HG02759 (cell line): ENCODE data around the gene SERPINI1.

Experiments used
- ATAC-seq: cut with Tn5 transposase; IDR thresholded peaks from one replicate; pipeline ENCODE4 v1.9.1; 2021; ENCODE audit warnings: mild to moderate bottlenecking, moderate library complexity; ENCODE audit not compliant: unreplicated experiment

The SERPINI1 gene

GRCh38 chr3:167735233-167736138, at the start of gene SERPINI1:
Gene SERPINI1 (plus strand): TSS chr3:167735721. CDS start chr3:167789129, 53,408 bp downstream.
- ATAC-seq = peak; percentile 60

- ATAC-seq = peak; percentile 100
These were observed 44.2 kb upstream of the SERPINI1 start for GRCh38 chr3:167691366-167691765.

- no peak for ATAC-seq
These were observed 41.4 kb upstream of the SERPINI1 start for GRCh38 chr3:167694121-167694520.

DNA sequence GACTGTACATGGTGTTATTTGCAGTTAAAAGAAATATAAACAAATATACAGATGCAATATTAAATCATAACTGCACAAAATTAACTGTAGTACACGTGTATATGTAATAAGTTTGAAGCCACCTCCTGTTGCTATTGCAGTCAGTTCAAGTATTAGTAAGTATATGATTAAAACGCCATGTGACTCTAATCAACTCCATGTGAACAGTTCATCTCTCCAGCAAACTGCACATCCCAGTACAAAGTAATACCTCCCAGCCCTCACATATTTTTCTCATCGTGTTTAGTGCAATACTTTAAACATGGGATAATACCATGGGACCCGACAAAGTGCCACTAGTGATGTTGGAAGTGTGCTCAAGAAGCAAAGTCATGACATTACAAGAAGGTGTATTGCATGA, 35.5 kb upstream of the SERPINI1 start:
- ATAC-seq = no peak

DNA sequence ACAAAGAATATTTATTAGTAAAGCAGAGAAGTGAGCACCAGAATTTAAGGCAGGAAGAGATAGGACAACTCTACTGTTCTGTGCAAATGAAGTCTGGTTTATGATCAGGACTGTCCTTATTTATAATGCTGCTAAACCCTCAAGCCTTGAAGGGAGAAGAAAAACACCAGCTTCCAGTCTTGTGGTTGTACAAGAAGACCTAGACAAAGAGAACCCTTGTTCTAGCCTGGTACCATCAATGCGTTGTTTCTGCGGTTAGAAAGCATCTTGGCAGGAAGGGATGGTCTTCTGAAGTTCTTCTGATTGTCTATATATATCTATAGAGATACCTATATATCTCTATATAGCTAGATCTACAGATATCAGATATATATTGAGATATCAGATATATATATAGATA, 34.6 kb upstream of the SERPINI1 start:
- no peak for ATAC-seq

DNA sequence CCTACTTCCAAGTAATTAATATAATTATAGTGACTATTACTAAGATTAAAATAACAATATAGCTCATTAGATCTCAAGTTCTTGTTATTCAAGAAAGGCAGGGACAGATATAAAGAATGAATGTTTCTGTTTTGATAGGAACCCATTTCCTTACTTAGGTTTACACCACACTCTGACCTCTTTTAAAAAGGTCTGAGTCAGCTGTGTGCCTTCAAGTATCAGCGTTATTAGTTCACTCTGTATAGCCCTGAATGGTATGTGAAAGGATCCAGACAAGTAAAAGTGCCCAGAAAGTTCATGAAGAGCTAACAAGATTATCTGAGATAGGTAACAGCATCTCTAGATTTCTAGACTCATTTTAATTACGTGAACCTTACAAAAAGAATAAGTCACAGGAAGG, 29.7 kb upstream of the SERPINI1 start:
- no peak for ATAC-seq

GRCh38 chr3:167709690-167710089, 25.8 kb upstream of the SERPINI1 start:
- no peak for ATAC-seq

DNA sequence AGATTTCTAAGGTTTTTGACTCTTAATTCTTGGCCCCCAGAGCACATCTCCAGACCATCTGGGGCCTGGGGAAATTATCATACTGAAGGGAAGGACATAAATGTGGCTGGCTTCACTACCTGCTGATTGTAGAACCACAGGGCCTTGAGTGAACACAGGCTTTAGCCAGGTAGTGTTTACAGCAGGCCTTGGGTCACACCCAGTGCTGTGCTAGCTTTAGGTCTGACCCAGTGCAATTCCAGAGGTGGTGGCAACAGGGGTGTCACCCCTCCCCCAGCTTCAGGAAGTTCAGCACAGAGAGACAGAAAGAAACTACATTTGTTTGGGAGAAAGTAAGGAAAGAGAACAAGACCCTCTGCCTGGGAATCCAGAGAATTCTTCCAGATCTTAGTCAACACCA, 25.0 kb upstream of the SERPINI1 start:
- no peak for ATAC-seq

- ATAC-seq = no peak
These were observed 24.1 kb upstream of the SERPINI1 start for GRCh38 chr3:167711439-167711838.

- no peak for ATAC-seq
These were observed 23.1 kb upstream of the SERPINI1 start for GRCh38 chr3:167712445-167712844.

- ATAC-seq = no peak
These were observed 20.6 kb upstream of the SERPINI1 start for GRCh38 chr3:167714871-167715270.

DNA sequence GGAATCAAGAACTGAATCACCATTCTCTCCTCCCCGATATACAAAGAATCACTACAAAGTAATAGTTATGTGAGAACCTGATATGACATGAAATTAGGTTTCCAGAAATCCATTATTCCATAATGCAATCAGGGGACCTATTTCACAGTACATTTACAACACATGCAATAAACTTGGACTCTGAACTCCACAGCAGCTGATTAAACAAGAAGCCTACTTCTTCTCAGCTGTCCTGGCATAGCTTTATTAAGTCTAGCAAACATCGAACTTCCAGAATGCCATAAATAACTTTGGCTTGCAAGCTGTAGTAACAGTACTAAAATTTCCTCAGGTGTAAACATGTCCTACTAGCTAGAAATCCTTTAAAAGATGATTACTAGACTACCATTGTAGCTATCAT, 18.6 kb upstream of the SERPINI1 start:
- no peak for ATAC-seq

DNA sequence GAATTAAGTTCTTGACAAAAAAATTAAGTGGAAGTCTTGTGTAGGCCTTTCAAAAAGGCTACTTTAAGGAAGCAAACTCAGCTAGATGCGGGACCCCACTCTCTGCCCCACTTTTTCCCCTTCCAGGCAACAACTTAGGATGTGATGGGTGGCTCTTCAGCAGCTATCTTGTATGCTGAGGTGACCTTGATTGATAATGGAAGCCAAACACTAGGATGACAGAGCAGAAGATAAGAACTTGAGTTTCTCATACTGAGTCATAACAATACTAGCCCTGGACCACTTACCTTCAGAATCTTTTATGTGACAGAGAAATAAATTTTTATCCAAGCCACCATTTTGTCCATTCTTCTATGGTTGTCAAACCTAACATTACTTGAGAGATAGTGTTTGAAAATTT, 16.9 kb upstream of the SERPINI1 start:
- no peak for ATAC-seq

DNA sequence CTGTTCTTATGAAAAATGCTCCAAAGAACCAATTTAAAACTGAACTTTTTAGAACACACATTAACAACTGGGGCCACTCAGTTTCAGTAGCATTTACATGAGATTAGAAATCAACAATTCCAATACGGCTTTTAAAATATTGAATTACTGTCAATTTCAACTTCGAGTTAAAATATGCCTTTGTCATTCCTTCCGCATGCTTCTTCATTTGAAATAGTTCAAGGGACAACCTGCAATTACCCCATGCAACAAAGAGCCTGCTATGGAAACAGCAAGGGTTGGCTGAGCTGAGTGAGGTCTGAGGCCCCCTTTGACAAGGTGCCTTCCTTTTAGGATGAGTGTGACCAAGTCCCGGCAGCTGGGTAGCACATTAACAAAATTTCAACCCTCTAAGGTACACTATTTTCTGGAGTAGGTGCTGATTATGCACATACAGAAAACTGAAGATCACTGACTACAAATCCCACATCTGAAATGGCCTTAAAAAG, 12.5 kb upstream of the SERPINI1 start:
- ATAC-seq = no peak

- ATAC-seq = no peak
These were observed 11.6 kb upstream of the SERPINI1 start for GRCh38 chr3:167723872-167724271.

DNA sequence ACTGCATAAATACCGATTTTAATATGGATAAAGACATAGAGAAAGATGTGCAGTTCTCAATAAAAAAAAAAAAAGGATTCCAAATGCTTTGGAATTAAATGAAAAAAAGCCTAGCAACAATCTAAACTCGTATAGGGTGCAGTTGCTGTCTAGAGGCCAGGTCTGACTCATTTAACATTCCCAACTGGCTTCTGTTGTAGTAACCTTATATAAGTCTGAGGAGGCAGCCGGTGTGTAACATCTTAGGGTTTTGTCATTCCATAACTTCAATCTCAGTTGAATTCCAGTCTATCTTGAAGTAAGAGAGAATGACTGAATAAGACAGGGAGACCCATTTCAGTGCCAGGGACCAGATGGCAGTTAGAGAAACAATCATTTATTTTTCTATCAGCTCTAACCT, 7.3 kb upstream of the SERPINI1 start:
- no peak for ATAC-seq

DNA sequence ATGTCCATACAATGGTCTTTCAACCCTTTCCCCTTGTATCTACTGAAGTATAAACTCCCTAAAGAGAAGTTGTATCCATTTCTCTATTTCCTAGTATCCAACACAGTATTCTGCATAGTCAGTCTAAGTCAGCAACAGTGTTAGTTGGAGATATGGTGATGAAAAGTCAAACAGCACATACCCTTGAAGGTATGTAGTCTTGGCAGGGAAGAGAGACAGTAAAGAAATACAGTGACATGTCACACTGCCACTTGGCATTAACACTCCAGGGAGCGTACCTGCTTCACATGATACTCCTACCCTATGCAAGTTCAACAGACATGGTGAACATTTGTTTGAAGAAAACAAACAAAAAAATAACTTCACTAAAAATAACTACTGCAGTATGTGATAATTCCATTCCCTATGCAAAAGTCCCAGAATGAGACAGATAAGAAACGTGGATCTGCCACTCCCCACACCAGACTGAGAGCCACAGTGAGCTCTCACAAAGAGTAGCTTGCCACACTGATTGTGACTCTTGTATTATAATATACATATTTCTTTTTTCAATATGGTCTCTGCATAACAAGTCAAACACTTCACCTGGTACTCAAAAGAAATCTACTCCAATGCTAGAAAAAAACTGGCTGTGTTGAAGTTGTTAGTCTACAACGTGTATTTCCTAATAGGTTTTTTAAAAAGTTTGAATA, 6.7 kb upstream of the SERPINI1 start:
- no peak for ATAC-seq

DNA sequence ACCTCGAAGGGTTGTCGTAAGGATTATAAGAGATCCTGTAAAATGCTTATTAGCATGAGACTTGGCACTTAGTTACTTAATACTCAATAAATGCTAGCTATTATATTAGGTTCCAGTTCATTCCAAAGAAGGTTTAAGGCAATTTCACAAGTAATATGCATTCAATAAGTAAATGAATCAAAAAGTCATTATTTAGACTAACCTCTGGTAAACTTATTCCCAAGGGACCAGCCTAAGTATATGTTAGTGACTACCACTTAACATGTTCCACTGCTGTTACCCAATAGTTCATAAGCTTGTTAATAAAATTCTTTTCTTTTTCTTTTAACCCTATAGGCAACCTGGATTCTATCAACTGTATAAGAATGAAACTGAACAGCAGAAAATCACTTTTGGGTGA, 5.9 kb upstream of the SERPINI1 start:
- ATAC-seq = no peak

DNA sequence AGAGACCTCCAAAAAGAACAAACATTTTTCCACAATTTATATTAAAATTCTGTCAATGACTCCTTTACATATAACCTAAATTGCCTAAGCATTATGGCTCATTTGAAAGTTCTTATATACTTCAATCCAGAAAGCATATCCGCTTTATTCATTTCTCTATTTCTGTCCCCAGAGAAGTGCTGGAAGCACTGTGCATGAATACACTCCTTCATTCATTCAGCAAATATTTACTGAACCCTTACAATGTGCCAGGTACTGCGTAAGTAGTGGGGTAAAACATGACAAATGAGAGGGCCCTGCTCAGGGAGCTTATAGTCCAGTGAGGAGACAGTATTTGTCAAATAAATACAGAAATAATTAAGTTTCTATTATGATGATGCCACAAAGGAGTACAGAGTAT, 4.1 kb upstream of the SERPINI1 start:
- no peak for ATAC-seq

DNA sequence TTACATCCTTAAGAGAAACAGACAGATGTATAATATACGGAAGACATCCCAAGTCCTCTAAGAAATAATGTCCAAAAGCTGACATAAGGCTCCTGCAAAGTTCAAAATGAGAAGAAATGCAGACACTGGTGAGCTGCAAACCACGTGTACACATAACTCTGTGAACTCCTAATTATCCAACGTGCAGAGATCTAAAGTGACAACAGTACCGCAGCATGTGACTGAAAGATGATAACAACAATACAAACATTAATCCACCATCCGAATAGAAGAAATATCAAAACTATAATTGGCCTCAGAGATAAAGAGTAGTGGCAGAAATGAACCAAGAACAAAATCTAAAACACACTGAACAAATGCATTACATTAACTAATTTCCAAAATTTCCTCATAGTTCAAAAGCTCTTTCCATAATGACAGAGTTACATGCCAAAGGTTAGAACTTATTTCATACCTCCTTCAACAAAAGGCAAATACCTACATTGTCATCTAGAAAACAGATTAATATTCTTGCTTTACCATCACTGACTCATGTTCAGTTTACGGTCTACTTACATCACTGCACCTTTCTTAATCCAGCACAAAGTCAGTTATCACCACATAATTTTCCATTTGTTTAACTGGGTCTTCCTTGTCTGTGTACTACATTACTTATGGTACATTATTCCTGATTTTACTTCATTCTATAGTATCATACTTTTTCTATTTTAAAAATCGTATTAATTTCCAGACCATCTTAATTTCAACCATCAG, 3.0 kb upstream of the SERPINI1 start:
- no peak for ATAC-seq

DNA sequence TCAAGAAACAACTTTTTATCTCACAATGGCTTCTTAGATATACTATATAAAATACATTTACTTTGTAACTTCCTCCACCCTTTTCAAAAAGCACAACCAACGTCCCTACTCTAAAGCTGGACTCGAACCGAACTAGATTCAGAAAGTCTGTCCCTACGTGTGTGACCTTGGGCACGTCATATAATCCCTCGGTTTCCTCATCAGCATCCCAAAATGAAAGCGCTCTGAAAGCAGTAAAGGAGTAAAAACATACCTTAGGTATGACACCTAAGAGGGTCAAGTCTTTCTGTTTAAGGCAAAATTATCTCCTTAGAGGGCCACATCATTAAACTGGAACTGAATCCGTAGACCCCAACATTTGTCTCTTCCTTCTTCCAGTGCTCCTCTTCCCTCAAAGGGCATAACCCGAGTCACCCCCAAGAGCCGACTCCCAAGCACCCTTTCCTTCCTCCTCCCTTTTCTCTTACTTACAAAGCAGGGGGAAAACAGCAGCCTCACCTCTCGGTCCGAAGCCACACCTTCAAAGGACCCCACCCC, 1.5 kb upstream of the SERPINI1 start:
- ATAC-seq = no peak
